ENCODE results near the gene ADAM12.

- no peak for TF ChIP-seq CTCF (IDR thresholded peaks at IDR 0.05)
- no peak for TF ChIP-seq POLR2A (IDR thresholded peaks at IDR 0.05)
These were observed 12.4 kb upstream of the ADAM12 start for GRCh38 chr10:126400641-126401040.
